Measurements from ENCODE around the gene PHLDA3. TPM values are rescaled to one million over a fixed set of nuclear protein-coding genes. Genes with fewer than 3 reads are reported as not detected.

The PHLDA3 gene
- total RNA-seq, 4 donors from 2014 or later: 17.2 to 33.3 (median 21.6) TPM

- Histone ChIP-seq H3K27ac (peak within 1 kb of the TSS; percentile 85 to 99 (median 96)), H3K4me3 (replicated peaks in 1 of 3) (peak within 1 kb of the TSS; percentile 68 to 80 (median 78)), H3K9me3 (no peaks in the 10 kb centered on the region), H3K36me3 (no peaks in the 10 kb centered on the region), H3K27me3 (no peaks in the 10 kb centered on the region), H3K4me1 (peaks cover 63 to 71% of the 10 kb centered on the region in 2 donors)
- intact Hi-C loops (cut with DNase I): no loop called here
- 0 to 1% methylated on average over 4 to 23 of the region's 71 CpGs for WGBS, 2 donors
- TF ChIP-seq POLR2A (IDR thresholded peaks at IDR 0.05): peak; percentile 95 to 100
- peak in 2 of 6 experiments; percentile 10 to 19 for TF ChIP-seq CTCF (IDR thresholded peaks at IDR 0.05)
- peak; percentile 91 to 93 for DNase-seq
These were observed 37.8 kb upstream of the PHLDA3 start, which contains the start of gene CSRP1 for GRCh38 chr1:201506557-201507359. Gene CSRP1, minus strand, starts transcription at chr1:201507123. Its CDS starts 10,820 bp downstream, at chr1:201496303.

- Histone ChIP-seq H3K4me3 (replicated peaks in 1 of 3) (peak overlapping the region; percentile 68 to 80 (median 78)), H3K27ac (peak overlapping the region; percentile 85 to 99 (median 96)), H3K27me3 (no peaks in the 10 kb centered on the region), H3K4me1 (peaks cover 63 to 71% of the 10 kb centered on the region in 2 donors), H3K36me3 (no peaks in the 10 kb centered on the region), H3K9me3 (no peaks in the 10 kb centered on the region)
- intact Hi-C loops (cut with DNase I): no loop called here
- TF ChIP-seq POLR2A (IDR thresholded peaks at IDR 0.05) (no peak), CTCF (IDR thresholded peaks at IDR 0.05) (no peak)
- 14 to 37% methylated on average over 3 of the region's 3 CpGs for WGBS, 2 donors
- peak in 1 of 2 donors; percentile 20 for DNase-seq
These were observed 37.1 kb upstream of the PHLDA3 start for GRCh38 chr1:201506092-201506491.

GRCh38 chr1:201505503-201505890, 36.5 kb upstream of the PHLDA3 start:
- H3K36me3 ChIP-seq: no peaks in the 10 kb centered on the region
- intact Hi-C loops (cut with DNase I): no loop called here
- peak; percentile 37 to 63 for DNase-seq
- no peaks in the 10 kb centered on the region for H3K27me3 ChIP-seq
- H3K4me1 ChIP-seq: peaks cover 69 to 75% of the 10 kb centered on the region in 2 donors
- TF ChIP-seq CTCF (IDR thresholded peaks at IDR 0.05) (no peak), POLR2A (IDR thresholded peaks at IDR 0.05) (peak in 1 of 2 donors; percentile 68)
- no peaks in the 10 kb centered on the region for H3K9me3 ChIP-seq
- H3K4me3 ChIP-seq (replicated peaks in 1 of 3): peak overlapping the region in 2 of 3 donors; percentile 68 to 80
- 0 to 5% methylated on average over 4 of the region's 4 CpGs for WGBS, 2 donors
- peak overlapping the region; percentile 85 to 99 (median 96) for H3K27ac ChIP-seq

- TF ChIP-seq CTCF (IDR thresholded peaks at IDR 0.05) (no peak), POLR2A (IDR thresholded peaks at IDR 0.05) (no peak)
- DNase-seq: no peak
- intact Hi-C loops (cut with DNase I): no loop called here
- no peaks in the 10 kb centered on the region for H3K36me3 ChIP-seq
- WGBS, 2 donors: 65% methylated on average over 9 of the region's 9 CpGs
- no peaks in the 10 kb centered on the region for H3K9me3 ChIP-seq
- H3K4me3 ChIP-seq (replicated peaks in 1 of 3): no peak overlapping the region
- H3K4me1 ChIP-seq: peaks cover 75 to 80% of the 10 kb centered on the region in 2 donors
- peak overlapping the region; percentile 85 to 99 (median 96) for H3K27ac ChIP-seq
- no peaks in the 10 kb centered on the region for H3K27me3 ChIP-seq
These were observed 36.0 kb upstream of the PHLDA3 start for GRCh38 chr1:201504799-201505502.
